LoVo (cell line): Measurements from ENCODE around the gene ARPC5.

Experiments
- DNase-seq: peaks from one replicate; pipeline ENCODE4 v3.0.0-alpha.2; 2016; ENCODE audit warnings: low spot score

ARPC5 gene

GRCh38 chr1:183585038-183585437, 50.5 kb downstream of the ARPC5 start:
- peak; percentile 64 for DNase-seq

- no peak for DNase-seq
These were observed 51.4 kb downstream of the ARPC5 start for GRCh38 chr1:183584147-183584546.

- no peak for DNase-seq
These were observed 52.1 kb downstream of the ARPC5 start for GRCh38 chr1:183583466-183583865.

GRCh38 chr1:183582021-183582713, 53.4 kb downstream of the ARPC5 start:
- no peak for DNase-seq

- DNase-seq = no peak
These were observed 55.3 kb downstream of the ARPC5 start for GRCh38 chr1:183580281-183580682.

GRCh38 chr1:183578856-183579255, 56.7 kb downstream of the ARPC5 start:
- DNase-seq = no peak

- no peak for DNase-seq
These were observed 57.6 kb downstream of the ARPC5 start for GRCh38 chr1:183577897-183578465.

GRCh38 chr1:183576537-183576936, 59.0 kb downstream of the ARPC5 start:
- no peak for DNase-seq

GRCh38 chr1:183575606-183576005, 60.0 kb downstream of the ARPC5 start:
- no peak for DNase-seq

- no peak for DNase-seq
These were observed 62.9 kb downstream of the ARPC5 start for GRCh38 chr1:183572721-183573120.

- DNase-seq = no peak
These were observed 63.8 kb downstream of the ARPC5 start for GRCh38 chr1:183571678-183572268.
